ENCODE results near the gene LRRC14B.
"Not testable (repeated sequence)": the region's sequence is repeated elsewhere in the genome, so short reads cannot be mapped to it uniquely, and the experiment has no call there.

Gene LRRC14B

GRCh38 chr5:164244-164643 is 27.1 kb upstream of the LRRC14B start:
- TF ChIP-seq, protein P1, sequence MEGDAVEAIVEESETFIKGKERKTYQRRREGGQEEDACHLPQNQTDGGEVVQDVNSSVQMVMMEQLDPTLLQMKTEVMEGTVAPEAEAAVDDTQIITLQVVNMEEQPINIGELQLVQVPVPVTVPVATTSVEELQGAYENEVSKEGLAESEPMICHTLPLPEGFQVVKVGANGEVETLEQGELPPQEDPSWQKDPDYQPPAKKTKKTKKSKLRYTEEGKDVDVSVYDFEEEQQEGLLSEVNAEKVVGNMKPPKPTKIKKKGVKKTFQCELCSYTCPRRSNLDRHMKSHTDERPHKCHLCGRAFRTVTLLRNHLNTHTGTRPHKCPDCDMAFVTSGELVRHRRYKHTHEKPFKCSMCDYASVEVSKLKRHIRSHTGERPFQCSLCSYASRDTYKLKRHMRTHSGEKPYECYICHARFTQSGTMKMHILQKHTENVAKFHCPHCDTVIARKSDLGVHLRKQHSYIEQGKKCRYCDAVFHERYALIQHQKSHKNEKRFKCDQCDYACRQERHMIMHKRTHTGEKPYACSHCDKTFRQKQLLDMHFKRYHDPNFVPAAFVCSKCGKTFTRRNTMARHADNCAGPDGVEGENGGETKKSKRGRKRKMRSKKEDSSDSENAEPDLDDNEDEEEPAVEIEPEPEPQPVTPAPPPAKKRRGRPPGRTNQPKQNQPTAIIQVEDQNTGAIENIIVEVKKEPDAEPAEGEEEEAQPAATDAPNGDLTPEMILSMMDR (conservative IDR thresholded peaks at IDR 0.05) = no peak
- no peak for TF ChIP-seq ZFX (IDR thresholded peaks at IDR 0.05)
- H3K27ac ChIP-seq = no peak overlapping the region

DNA sequence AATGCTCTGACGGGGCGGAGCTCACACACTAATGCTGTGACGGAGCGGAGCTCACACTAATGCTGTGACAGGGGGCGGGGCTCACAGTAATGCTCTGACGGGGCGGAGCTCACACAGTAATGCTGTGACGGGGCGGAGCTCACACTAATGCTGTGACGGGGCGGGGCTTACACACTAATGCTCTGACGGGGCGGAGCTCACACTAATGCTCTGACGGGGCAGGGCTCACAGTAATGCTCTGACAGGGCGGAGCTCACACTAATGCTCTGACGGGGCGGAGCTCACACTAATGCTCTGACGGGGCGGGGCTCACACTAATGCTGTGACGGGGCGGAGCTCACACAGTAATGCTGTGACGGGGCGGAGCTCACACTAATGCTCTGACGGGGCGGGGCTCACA is 26.5 kb upstream of the LRRC14B start:
- not testable (repeated sequence) for H3K27ac ChIP-seq

DNA sequence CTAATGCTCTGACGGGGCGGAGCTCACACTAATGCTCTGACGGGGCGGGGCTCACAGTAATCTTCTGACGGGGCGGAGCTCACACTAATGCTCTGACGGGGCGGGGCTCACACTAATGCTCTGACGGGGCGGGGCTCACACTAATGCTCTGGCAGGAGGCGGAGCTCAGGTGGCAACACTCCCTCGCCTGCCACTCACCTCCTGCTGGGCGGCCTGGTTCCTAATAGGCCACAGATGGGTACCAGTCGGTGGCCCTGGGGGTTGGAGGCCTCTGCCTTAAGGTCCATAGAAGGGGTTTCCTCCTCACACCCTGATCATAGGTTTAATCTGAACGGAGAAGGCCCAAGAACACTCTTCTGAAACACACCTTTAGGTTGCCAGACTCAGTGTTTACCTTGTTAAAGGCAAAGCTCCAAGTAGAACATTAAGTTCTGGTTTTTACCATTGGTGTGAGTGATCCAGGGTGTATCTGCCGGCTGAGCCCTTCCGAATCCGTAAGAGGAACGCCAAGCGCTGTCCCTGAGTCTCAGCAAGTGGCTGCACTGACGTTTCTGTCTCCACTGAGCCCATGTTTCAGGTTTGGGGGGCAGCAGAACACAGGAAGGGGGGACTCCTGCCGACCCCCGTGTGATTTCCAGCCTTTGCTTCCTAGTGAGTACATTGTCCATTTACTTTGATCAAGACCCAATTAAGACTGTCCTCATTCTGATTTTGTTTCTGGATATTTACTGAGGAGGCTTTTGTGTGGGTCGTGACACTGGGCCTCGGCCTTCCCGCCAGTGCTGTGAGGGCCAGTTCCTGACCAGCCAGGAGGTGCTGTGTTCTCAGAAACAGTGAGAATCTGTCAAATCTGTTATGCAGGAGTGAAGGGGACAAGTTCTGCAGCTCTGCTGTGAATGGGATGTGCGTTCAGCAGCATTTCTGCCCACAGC is 24.6 kb upstream of the LRRC14B start:
- TF ChIP-seq, protein P1 (conservative IDR thresholded peaks at IDR 0.05) = no peak
- no peak for TF ChIP-seq ZFX (IDR thresholded peaks at IDR 0.05)
- peak overlapping the region; percentile 44 for H3K27ac ChIP-seq

DNA sequence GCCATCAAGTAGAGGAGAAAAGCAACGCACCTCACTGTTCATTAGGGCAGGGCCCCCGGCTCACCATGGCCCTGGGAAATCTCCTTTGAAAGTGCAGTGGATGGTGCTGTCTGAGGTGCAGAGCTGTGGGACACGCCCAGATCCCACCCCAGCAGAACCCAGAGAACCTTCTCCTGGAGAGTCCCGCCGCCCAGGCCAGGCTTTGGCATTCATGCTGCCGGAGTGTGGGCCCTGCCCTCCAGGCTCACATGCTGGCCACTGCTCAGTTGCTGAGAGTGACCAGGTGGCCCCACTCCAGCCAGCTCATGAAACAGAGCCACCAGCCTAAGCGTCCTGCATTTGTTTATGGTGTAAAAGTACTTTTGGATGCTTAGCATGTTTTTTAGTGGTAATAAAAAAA is 23.8 kb upstream of the LRRC14B start:
- TF ChIP-seq, protein P1 (conservative IDR thresholded peaks at IDR 0.05) = no peak
- TF ChIP-seq ZFX (IDR thresholded peaks at IDR 0.05) = no peak
- H3K27ac ChIP-seq = peak overlapping the region; percentile 44; the same call in 1 of the 2 replicates

- H3K27ac ChIP-seq = peak overlapping the region; percentile 44; the same call in 1 of the 2 replicates
- TF ChIP-seq, protein P1 (conservative IDR thresholded peaks at IDR 0.05) = no peak
- TF ChIP-seq ZFX (IDR thresholded peaks at IDR 0.05) = no peak
Measured at GRCh38 chr5:167982-168660, 23.2 kb upstream of the LRRC14B start.

- no peak overlapping the region for H3K27ac ChIP-seq
- TF ChIP-seq, protein P1 (conservative IDR thresholded peaks at IDR 0.05) = no peak
- TF ChIP-seq ZFX (IDR thresholded peaks at IDR 0.05) = no peak
Measured at GRCh38 chr5:169071-169727, 22.1 kb upstream of the LRRC14B start.

DNA sequence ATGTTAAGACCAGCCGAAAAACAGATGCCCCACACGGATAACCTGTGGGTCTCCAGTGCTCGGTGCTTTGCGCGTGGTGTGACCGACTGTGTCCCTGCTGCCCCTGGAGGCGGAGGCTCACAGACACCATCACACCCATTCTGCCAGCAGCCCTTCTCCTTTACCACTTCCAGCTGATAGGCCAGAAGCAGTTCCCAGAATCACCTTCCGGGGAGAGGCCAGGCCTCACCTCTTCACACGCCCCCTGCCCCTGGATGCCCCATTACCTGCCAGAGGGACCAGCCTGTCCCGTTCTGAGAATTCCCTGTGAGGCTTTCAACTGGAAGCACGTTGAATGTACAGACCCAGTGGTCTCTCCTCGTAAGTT is 21.6 kb upstream of the LRRC14B start:
- no peak overlapping the region for H3K27ac ChIP-seq
- no peak for TF ChIP-seq ZFX (IDR thresholded peaks at IDR 0.05)
- TF ChIP-seq, protein P1 (conservative IDR thresholded peaks at IDR 0.05) = no peak

Measured in C4-2B (cell line).